Measurements from ENCODE around the gene NFKBIE. TPM values are rescaled to one million over a fixed set of nuclear protein-coding genes. Genes with fewer than 3 reads are reported as not detected.

NFKBIE gene
- total and polyA plus RNA-seq, 2 experiments from 2014 or later: 14.6 to 25.9 TPM

- TF ChIP-seq, protein P1, sequence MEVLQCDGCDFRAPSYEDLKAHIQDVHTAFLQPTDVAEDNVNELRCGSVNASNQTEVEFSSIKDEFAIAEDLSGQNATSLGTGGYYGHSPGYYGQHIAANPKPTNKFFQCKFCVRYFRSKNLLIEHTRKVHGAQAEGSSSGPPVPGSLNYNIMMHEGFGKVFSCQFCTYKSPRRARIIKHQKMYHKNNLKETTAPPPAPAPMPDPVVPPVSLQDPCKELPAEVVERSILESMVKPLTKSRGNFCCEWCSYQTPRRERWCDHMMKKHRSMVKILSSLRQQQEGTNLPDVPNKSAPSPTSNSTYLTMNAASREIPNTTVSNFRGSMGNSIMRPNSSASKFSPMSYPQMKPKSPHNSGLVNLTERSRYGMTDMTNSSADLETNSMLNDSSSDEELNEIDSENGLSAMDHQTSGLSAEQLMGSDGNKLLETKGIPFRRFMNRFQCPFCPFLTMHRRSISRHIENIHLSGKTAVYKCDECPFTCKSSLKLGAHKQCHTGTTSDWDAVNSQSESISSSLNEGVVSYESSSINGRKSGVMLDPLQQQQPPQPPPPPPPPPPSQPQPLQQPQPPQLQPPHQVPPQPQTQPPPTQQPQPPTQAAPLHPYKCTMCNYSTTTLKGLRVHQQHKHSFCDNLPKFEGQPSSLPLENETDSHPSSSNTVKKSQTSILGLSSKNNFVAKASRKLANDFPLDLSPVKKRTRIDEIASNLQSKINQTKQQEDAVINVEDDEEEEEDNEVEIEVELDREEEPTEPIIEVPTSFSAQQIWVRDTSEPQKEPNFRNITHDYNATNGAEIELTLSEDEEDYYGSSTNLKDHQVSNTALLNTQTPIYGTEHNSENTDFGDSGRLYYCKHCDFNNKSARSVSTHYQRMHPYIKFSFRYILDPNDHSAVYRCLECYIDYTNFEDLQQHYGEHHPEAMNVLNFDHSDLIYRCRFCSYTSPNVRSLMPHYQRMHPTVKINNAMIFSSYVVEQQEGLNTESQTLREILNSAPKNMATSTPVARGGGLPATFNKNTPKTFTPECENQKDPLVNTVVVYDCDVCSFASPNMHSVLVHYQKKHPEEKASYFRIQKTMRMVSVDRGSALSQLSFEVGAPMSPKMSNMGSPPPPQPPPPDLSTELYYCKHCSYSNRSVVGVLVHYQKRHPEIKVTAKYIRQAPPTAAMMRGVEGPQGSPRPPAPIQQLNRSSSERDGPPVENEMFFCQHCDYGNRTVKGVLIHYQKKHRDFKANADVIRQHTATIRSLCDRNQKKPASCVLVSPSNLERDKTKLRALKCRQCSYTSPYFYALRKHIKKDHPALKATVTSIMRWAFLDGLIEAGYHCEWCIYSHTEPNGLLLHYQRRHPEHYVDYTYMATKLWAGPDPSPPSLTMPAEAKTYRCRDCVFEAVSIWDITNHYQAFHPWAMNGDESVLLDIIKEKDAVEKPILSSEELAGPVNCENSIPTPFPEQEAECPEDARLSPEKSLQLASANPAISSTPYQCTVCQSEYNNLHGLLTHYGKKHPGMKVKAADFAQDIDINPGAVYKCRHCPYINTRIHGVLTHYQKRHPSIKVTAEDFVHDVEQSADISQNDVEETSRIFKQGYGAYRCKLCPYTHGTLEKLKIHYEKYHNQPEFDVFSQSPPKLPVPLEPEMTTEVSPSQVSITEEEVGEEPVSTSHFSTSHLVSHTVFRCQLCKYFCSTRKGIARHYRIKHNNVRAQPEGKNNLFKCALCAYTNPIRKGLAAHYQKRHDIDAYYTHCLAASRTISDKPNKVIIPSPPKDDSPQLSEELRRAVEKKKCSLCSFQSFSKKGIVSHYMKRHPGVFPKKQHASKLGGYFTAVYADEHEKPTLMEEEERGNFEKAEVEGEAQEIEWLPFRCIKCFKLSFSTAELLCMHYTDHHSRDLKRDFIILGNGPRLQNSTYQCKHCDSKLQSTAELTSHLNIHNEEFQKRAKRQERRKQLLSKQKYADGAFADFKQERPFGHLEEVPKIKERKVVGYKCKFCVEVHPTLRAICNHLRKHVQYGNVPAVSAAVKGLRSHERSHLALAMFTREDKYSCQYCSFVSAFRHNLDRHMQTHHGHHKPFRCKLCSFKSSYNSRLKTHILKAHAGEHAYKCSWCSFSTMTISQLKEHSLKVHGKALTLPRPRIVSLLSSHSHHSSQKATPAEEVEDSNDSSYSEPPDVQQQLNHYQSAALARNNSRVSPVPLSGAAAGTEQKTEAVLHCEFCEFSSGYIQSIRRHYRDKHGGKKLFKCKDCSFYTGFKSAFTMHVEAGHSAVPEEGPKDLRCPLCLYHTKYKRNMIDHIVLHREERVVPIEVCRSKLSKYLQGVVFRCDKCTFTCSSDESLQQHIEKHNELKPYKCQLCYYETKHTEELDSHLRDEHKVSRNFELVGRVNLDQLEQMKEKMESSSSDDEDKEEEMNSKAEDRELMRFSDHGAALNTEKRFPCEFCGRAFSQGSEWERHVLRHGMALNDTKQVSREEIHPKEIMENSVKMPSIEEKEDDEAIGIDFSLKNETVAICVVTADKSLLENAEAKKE (CRISPR knock-in tag; IDR thresholded peaks at IDR 0.05): no peak
- TF ChIP-seq CREB1 (CRISPR knock-in tag; IDR thresholded peaks at IDR 0.05; ENCODE audit: low read depth): no peak
- TF ChIP-seq, protein P2, sequence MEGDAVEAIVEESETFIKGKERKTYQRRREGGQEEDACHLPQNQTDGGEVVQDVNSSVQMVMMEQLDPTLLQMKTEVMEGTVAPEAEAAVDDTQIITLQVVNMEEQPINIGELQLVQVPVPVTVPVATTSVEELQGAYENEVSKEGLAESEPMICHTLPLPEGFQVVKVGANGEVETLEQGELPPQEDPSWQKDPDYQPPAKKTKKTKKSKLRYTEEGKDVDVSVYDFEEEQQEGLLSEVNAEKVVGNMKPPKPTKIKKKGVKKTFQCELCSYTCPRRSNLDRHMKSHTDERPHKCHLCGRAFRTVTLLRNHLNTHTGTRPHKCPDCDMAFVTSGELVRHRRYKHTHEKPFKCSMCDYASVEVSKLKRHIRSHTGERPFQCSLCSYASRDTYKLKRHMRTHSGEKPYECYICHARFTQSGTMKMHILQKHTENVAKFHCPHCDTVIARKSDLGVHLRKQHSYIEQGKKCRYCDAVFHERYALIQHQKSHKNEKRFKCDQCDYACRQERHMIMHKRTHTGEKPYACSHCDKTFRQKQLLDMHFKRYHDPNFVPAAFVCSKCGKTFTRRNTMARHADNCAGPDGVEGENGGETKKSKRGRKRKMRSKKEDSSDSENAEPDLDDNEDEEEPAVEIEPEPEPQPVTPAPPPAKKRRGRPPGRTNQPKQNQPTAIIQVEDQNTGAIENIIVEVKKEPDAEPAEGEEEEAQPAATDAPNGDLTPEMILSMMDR (conservative IDR thresholded peaks at IDR 0.05; ENCODE audit: low read depth in 2 of 2): 0 out of 4 replicates have a peak, but pooled peaks of 1 of the 2 experiments have one; percentile 14
Observed at GRCh38 chr6:44298055-44298803, 32.9 kb upstream of the NFKBIE start (continued).

All from GM23338 (cell line).